A549 (cell line): ENCODE measurements around the gene MYLK4. TPM values are rescaled to one million over a fixed set of nuclear protein-coding genes. Genes with fewer than 3 reads are reported as not detected.

Experiments used
- ATAC-seq, 2 experiments: fragments of 200-7000 bp in 1 of 2; fragments of >200 bp in 1 of 2; cut with Nextera tagmentation in 1 of 2; cut with Tn5 transposase in 1 of 2; 3 replicates each; pipeline versions ENCODE4 v1.8.0 to v1.9.1; 2018 to 2020; ENCODE audit warnings: mild to moderate bottlenecking in 1 of 2, moderate library complexity in 1 of 2
- CTCF ChIA-PET: fragments of 300-600 bp; sonication (Branson Sonifier 250); formaldehyde crosslinking; extraction: SDS; loops from one replicate; lab custom pipeline; 2021; ENCODE audit warnings: antibody characterized with exemption, inconsistent platforms; lab: Yijun Ruan, JAX
- POLR2A ChIA-PET: fragments of 350-600 bp; formaldehyde crosslinking; extraction: SDS; loops from one replicate; lab custom pipeline; 2021; ENCODE audit warnings: antibody characterized with exemption, inconsistent platforms; lab: Yijun Ruan, JAX
- DNase-seq, 2 experiments: peaks; one replicate each; pipeline versions ENCODE4 v3.0.0 to v3.0.0-alpha.2; 2011 to 2016; ENCODE audit warnings: low read depth in 1 of 2, low spot score in 1 of 2
- FAIRE-seq: peaks from 2 replicates; lab custom pipeline; 2011; peaks lifted over from hg19 to GRCh38; lab: Jason Lieb, UNC
- H3K27ac ChIP-seq, 2 experiments: fragments of >200 bp; sonication (Bioruptor Twin); formaldehyde crosslinking; 3 replicates each; pipeline ENCODE4 v1.5.1; 2016 to 2017
- H3K4me1 ChIP-seq: fragments of >200 bp; sonication (Bioruptor Twin); formaldehyde crosslinking; 3 replicates; pipeline ENCODE4 v1.6.1; 2016
- H3K4me2 ChIP-seq: fragments of >200 bp; sonication (Bioruptor Twin); formaldehyde crosslinking; 3 replicates; pipeline ENCODE4 v1.6.1; 2016
- H3K4me3 ChIP-seq: fragments of >200 bp; sonication (Bioruptor Twin); formaldehyde crosslinking; 3 replicates; pipeline ENCODE4 v1.5.1; 2016
- H3K9me3 ChIP-seq: fragments of >200 bp; sonication (Bioruptor Twin); formaldehyde crosslinking; 3 replicates; pipeline ENCODE4 v1.6.1; 2016
- BHLHE40 ChIP-seq: IDR thresholded peaks from 2 replicates; pipeline ENCODE4 v1.6.1; 2012; ENCODE audit warnings: low read depth, low read length, inconsistent platforms
- CBX8 ChIP-seq: fragments of 200-600 bp; sonication (generic); IDR thresholded peaks from 2 replicates; pipeline ENCODE4 v1.6.1; 2016
- EHF ChIP-seq: fragments of 250-450 bp; sonication (Bioruptor Pico); IDR thresholded peaks from 2 replicates; pipeline ENCODE4 v1.5.0; 2020; ENCODE audit warnings: mild to moderate bottlenecking
- ESRRA ChIP-seq: fragments of 150-350 bp; IDR thresholded peaks from 2 replicates; pipeline ENCODE4 v1.6.1; 2014; ENCODE audit warnings: mild to moderate bottlenecking, low read length, borderline replicate concordance
- FOSB ChIP-seq: fragments of 250-450 bp; sonication (Bioruptor Pico); IDR thresholded peaks from 2 replicates; pipeline ENCODE4 v1.5.0; 2020; ENCODE audit warnings: mild to moderate bottlenecking, moderate library complexity
- GATA3 ChIP-seq: IDR thresholded peaks from 2 replicates; pipeline ENCODE4 v1.6.1; 2012; ENCODE audit warnings: borderline replicate concordance
- HMGXB4 ChIP-seq: fragments of 250-450 bp; sonication (Bioruptor Pico); IDR thresholded peaks from 2 replicates; pipeline ENCODE4 v1.5.0; 2021; ENCODE audit warnings: mild to moderate bottlenecking, moderate library complexity, borderline replicate concordance
- HOXA7 ChIP-seq: fragments of 250-450 bp; sonication (Bioruptor Pico); IDR thresholded peaks from 2 replicates; pipeline ENCODE4 v1.5.0; 2020; ENCODE audit warnings: mild to moderate bottlenecking, moderate library complexity
- JUN ChIP-seq, 2 experiments: fragments of >200 bp; sonication (Bioruptor Twin); formaldehyde crosslinking; IDR thresholded peaks; 2 replicates in 1 of 2; 3 replicates in 1 of 2; pipeline ENCODE4 v1.6.1; 2016 to 2017
- KDM1A ChIP-seq: fragments of 200-600 bp; sonication (generic); IDR thresholded peaks from 2 replicates; pipeline ENCODE4 v1.6.1; 2016; ENCODE audit warnings: low read depth, mild to moderate bottlenecking
- KDM5A ChIP-seq: fragments of 200-600 bp; sonication (generic); IDR thresholded peaks from 2 replicates; pipeline ENCODE4 v1.6.1; 2016; ENCODE audit warnings: antibody characterized with exemption, mild to moderate bottlenecking
- NR3C1 ChIP-seq: fragments of >200 bp; sonication (Bioruptor Twin); formaldehyde crosslinking; IDR thresholded peaks from 3 replicates; pipeline ENCODE4 v1.6.1; 2017
- POLR2A ChIP-seq: IDR thresholded peaks from 2 replicates; pipeline ENCODE4 v1.6.1; 2012; ENCODE audit warnings: mild to moderate bottlenecking, low read length
- RAD21 ChIP-seq, 2 experiments: fragments of >200 bp in 1 of 2; sonication (Bioruptor Twin) in 1 of 2; formaldehyde crosslinking in 1 of 2; IDR thresholded peaks in 1 of 2; conservative IDR thresholded peaks in 1 of 2; 2 replicates in 1 of 2; 3 replicates in 1 of 2; pipeline ENCODE4 v1.6.1; 2012 to 2018; ENCODE audit warnings: inconsistent platforms in 1 of 2
- RNF2 ChIP-seq: fragments of 200-600 bp; sonication (generic); IDR thresholded peaks from 2 replicates; pipeline ENCODE4 v1.6.1; 2016; ENCODE audit warnings: low read depth, mild to moderate bottlenecking, antibody characterized with exemption, moderate library complexity, borderline replicate concordance
- SMC3 ChIP-seq: fragments of >200 bp; sonication (Bioruptor Twin); formaldehyde crosslinking; IDR thresholded peaks from 3 replicates; pipeline ENCODE4 v1.6.1; 2018; ENCODE audit warnings: inconsistent platforms
- SREBF2 ChIP-seq: fragments of 450-650 bp; IDR thresholded peaks from 2 replicates; pipeline ENCODE4 v1.6.1; 2014; ENCODE audit warnings: mild to moderate bottlenecking, moderate library complexity
- ZC3H11A ChIP-seq: fragments of 450-650 bp; IDR thresholded peaks from 2 replicates; pipeline ENCODE4 v1.6.1; 2014; ENCODE audit warnings: antibody characterized with exemption, mild to moderate bottlenecking
- ZFP36 ChIP-seq: fragments of 450-650 bp; IDR thresholded peaks from 2 replicates; pipeline ENCODE4 v1.6.1; 2014; ENCODE audit warnings: borderline replicate concordance; ENCODE audit not compliant: partially characterized antibody
- ZNF302 ChIP-seq: fragments of 250-450 bp; sonication (Bioruptor Pico); IDR thresholded peaks from 2 replicates; pipeline ENCODE4 v1.9.0; 2021; ENCODE audit warnings: inconsistent platforms, mild to moderate bottlenecking, moderate library complexity
- WGBS: methylation state at CpG from one replicate; pipeline ENCODE4 v1.1.6; 2017; ENCODE audit errors: missing lambda C conversion rate; 5-methylcytosine and 5-hydroxymethylcytosine counted together
- polyA plus RNA-seq, 4 experiments: library from polyadenylated mRNA; depleted of rRNA in 3 of 4; stranded (reverse); fragments of >200 nt; fragmentation: RNase III in 1 of 4; extraction: RNeasy Plus Mini Kit Qiagen cat#74134 plus additional on column Dnase treatment in 1 of 4; gene quantifications; 2 replicates in 3 of 4; 3 replicates in 1 of 4; pipeline ENCODE4 v1.2.3, GENCODE V29; 2011 to 2017
- TF ChIP-seq, protein P1 (sequence below): fragments of 450-650 bp; IDR thresholded peaks from 2 replicates; pipeline ENCODE4 v1.6.1; 2014; ENCODE audit warnings: antibody characterized with exemption
- TF ChIP-seq, protein P2 (sequence below): fragments of >200 bp; sonication (Bioruptor Twin); formaldehyde crosslinking; IDR thresholded peaks from 2 replicates; pipeline ENCODE4 v1.6.1; 2016
- TF ChIP-seq, protein P3 (sequence below): fragments of >200 bp; sonication (Bioruptor Twin); formaldehyde crosslinking; IDR thresholded peaks from 3 replicates; pipeline ENCODE4 v1.5.1; 2016
- TF ChIP-seq, protein P4 (sequence below): IDR thresholded peaks from 2 replicates; pipeline ENCODE4 v1.6.1; 2012
- TF ChIP-seq, protein P5 (sequence below): IDR thresholded peaks from 2 replicates; pipeline ENCODE4 v1.6.1; 2012

MYLK4 gene
- polyA plus RNA-seq, 2 of the 4 experiments (the other 2 are of a cell fraction): 0.14 to 0.21 TPM

- no peaks in the 10 kb centered on the region for H3K9me3 ChIP-seq
- WGBS: 66% methylated on average over 7 of the region's 7 CpGs
- ATAC-seq: no peak
- POLR2A ChIA-PET: no interaction called here
- no peak for DNase-seq
- H3K4me2 ChIP-seq: no peak overlapping the region
- FAIRE-seq: no peak
- no peaks in the 10 kb centered on the region for H3K4me1 ChIP-seq
- CTCF ChIA-PET: interaction anchor here (1.0 to 3.7 kb wide), 3 partner anchors 8 to 1151 kb away, joined by 3 to 15 read pairs (median 14); no protein-coding TSS in a partner anchor
- H3K4me3 ChIP-seq: no peak overlapping the region
- no peak overlapping the region for H3K27ac ChIP-seq
- TF ChIP-seq, protein P1, sequence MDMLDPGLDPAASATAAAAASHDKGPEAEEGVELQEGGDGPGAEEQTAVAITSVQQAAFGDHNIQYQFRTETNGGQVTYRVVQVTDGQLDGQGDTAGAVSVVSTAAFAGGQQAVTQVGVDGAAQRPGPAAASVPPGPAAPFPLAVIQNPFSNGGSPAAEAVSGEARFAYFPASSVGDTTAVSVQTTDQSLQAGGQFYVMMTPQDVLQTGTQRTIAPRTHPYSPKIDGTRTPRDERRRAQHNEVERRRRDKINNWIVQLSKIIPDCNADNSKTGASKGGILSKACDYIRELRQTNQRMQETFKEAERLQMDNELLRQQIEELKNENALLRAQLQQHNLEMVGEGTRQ: no peak
- no peak for TF ChIP-seq HOXA7 (CRISPR knock-in tag)
- no peak for TF ChIP-seq SMC3
- TF ChIP-seq, protein P2, sequence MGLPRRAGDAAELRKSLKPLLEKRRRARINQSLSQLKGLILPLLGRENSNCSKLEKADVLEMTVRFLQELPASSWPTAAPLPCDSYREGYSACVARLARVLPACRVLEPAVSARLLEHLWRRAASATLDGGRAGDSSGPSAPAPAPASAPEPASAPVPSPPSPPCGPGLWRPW: no peak
- TF ChIP-seq, protein P3, sequence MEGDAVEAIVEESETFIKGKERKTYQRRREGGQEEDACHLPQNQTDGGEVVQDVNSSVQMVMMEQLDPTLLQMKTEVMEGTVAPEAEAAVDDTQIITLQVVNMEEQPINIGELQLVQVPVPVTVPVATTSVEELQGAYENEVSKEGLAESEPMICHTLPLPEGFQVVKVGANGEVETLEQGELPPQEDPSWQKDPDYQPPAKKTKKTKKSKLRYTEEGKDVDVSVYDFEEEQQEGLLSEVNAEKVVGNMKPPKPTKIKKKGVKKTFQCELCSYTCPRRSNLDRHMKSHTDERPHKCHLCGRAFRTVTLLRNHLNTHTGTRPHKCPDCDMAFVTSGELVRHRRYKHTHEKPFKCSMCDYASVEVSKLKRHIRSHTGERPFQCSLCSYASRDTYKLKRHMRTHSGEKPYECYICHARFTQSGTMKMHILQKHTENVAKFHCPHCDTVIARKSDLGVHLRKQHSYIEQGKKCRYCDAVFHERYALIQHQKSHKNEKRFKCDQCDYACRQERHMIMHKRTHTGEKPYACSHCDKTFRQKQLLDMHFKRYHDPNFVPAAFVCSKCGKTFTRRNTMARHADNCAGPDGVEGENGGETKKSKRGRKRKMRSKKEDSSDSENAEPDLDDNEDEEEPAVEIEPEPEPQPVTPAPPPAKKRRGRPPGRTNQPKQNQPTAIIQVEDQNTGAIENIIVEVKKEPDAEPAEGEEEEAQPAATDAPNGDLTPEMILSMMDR: no peak
- TF ChIP-seq FOSB (CRISPR knock-in tag): no peak
- TF ChIP-seq, protein P4, sequence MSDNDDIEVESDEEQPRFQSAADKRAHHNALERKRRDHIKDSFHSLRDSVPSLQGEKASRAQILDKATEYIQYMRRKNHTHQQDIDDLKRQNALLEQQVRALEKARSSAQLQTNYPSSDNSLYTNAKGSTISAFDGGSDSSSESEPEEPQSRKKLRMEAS: no peak
- TF ChIP-seq NR3C1: no peak
- no peak for TF ChIP-seq BHLHE40
- no peak for TF ChIP-seq HMGXB4 (CRISPR knock-in tag)
- TF ChIP-seq, protein P5, sequence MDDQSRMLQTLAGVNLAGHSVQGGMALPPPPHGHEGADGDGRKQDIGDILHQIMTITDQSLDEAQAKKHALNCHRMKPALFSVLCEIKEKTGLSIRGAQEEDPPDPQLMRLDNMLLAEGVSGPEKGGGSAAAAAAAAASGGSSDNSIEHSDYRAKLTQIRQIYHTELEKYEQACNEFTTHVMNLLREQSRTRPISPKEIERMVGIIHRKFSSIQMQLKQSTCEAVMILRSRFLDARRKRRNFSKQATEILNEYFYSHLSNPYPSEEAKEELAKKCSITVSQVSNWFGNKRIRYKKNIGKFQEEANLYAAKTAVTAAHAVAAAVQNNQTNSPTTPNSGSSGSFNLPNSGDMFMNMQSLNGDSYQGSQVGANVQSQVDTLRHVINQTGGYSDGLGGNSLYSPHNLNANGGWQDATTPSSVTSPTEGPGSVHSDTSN: no peak
- no peak for TF ChIP-seq EHF
Measured at GRCh38 chr6:2746557-2747061, 4.1 kb downstream of the MYLK4 start.

DNA sequence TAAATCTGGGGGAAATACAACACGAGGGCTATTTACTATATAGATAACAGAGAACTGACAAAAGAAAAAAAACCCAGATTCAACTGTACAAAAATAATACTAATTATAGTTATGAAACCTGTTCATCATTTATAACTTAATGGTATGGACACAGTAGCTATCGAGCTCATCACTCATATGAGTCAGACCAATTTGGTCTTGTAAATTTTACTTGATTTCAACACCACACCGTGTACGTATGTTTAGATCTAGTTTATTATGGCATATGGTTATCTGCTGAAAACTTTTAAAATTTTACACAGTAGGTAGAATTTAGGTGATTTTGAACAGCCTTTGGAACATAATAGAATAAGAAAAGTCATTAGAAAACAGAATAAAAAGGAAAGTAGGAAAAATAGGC lies 5.5 kb downstream of the MYLK4 start:
- POLR2A ChIA-PET: no interaction called here
- no peak overlapping the region for H3K4me3 ChIP-seq
- DNase-seq (no peak), FAIRE-seq (no peak), ATAC-seq (no peak)
- WGBS: 68% methylated on average over 4 of the region's 4 CpGs
- H3K27ac ChIP-seq: no peak overlapping the region
- TF ChIP-seq KDM1A (no peak), HOXA7 (CRISPR knock-in tag) (no peak), POLR2A (no peak), KDM5A (no peak), ZNF302 (no peak), ZFP36 (no peak), SMC3 (no peak), RNF2 (no peak), GATA3 (no peak), ZC3H11A (no peak), BHLHE40 (no peak), RAD21 (conservative IDR thresholded peaks at IDR 0.05 in 1 of 2, IDR thresholded peaks at IDR 0.05 in 1 of 2) (no peak), SREBF2 (no peak), ESRRA (no peak), HMGXB4 (CRISPR knock-in tag) (no peak), CBX8 (no peak), JUN (IDR thresholded peaks at IDR 0.05) (no peak)
- TF ChIP-seq, protein P3: no peak
- TF ChIP-seq, protein P1: no peak
- CTCF ChIA-PET: interaction anchor here (2.4 to 3.7 kb wide), 2 partner anchors 7 to 1149 kb away, joined by 14 to 15 read pairs; no protein-coding TSS in a partner anchor
- no peaks in the 10 kb centered on the region for H3K4me1 ChIP-seq
- no peaks in the 10 kb centered on the region for H3K9me3 ChIP-seq
- no peak overlapping the region for H3K4me2 ChIP-seq
